RKO (cell line): ENCODE measurements around the gene SRRM2.

ENCODE experiments used
- DNase-seq: peaks from one replicate; pipeline ENCODE4 v3.0.0-alpha.2; 2016; ENCODE audit warnings: low spot score

The SRRM2 gene

DNA sequence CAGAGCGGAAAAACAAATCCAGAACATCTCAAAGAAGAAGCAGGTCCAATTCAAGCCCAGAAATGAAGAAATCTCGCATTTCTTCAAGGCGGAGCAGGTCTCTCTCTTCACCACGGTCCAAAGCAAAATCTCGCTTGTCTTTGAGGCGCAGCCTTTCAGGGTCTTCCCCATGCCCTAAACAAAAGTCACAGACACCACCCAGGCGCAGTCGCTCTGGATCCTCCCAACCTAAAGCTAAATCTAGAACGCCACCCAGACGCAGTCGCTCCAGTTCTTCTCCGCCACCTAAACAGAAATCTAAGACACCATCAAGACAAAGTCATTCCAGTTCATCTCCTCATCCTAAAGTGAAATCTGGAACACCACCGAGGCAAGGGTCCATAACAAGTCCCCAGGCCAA lies 10.3 kb downstream of the SRRM2 start:
- DNase-seq, result no peak

DNA sequence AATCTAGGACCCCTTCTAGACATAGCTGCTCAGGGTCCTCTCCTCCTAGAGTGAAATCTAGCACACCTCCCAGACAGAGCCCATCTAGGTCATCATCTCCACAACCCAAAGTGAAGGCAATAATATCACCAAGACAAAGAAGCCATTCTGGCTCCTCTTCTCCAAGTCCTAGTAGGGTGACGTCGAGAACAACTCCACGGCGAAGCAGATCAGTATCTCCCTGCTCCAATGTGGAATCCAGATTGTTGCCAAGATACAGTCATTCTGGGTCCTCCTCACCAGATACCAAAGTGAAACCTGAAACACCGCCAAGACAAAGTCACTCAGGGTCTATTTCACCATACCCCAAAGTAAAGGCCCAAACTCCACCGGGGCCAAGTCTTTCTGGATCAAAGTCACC lies 10.7 kb downstream of the SRRM2 start:
- no peak for DNase-seq

DNA sequence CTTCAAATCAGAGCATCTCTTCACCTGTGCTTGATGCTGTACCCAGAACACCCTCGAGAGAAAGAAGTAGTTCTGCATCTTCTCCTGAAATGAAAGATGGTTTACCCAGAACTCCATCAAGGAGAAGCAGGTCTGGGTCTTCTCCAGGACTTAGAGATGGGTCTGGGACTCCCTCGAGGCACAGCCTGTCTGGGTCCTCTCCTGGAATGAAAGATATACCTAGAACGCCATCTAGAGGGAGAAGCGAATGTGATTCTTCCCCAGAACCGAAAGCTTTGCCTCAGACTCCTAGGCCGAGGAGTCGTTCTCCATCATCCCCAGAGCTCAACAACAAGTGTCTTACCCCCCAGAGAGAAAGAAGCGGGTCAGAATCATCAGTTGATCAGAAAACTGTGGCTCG lies 12.3 kb downstream of the SRRM2 start:
- DNase-seq, result no peak

DNA sequence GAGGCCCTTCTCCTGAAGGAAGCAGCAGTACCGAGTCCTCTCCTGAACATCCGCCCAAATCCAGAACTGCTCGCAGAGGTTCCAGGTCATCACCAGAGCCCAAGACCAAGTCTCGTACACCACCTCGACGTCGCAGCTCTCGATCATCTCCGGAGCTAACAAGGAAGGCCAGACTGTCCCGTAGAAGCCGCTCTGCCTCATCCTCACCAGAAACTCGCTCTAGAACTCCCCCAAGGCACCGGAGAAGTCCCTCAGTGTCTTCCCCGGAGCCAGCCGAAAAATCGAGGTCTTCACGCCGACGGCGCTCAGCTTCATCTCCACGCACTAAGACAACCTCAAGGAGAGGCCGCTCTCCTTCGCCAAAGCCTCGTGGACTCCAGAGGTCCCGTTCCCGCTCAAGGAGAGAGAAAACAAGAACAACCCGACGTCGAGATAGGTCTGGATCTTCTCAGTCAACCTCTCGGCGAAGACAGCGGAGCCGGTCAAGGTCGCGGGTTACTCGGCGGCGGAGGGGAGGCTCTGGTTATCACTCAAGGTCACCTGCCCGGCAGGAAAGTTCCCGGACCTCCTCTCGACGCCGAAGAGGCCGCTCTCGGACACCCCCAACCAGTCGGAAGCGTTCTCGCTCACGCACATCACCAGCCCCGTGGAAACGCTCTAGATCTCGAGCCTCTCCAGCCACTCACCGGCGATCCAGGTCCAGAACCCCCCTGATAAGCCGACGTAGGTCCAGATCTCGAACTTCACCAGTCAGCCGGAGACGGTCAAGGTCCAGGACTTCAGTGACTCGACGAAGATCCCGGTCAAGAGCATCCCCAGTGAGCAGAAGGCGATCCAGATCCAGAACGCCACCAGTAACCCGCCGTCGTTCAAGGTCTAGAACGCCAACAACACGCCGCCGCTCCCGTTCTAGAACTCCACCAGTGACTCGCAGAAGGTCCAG lies 13.3 kb downstream of the SRRM2 start:
- DNase-seq, result no peak

DNA sequence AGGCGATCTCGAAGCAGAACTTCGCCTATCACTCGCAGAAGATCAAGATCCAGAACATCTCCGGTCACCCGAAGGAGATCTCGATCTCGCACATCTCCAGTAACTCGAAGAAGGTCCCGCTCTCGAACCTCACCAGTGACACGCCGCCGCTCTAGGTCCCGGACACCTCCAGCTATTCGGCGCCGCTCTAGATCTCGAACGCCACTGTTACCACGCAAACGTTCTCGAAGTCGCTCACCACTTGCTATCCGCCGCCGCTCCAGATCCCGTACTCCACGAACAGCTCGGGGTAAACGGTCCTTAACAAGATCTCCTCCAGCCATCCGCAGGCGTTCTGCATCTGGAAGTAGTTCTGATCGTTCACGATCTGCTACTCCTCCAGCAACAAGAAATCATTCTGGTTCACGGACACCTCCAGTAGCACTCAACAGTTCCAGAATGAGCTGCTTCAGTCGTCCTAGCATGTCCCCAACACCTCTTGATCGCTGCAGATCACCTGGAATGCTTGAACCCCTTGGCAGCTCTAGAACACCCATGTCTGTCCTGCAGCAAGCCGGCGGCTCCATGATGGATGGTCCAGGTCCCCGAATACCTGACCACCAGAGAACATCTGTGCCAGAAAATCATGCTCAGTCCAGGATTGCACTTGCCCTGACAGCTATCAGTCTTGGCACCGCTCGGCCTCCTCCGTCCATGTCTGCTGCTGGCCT lies 14.1 kb downstream of the SRRM2 start:
- DNase-seq, result no peak

DNA sequence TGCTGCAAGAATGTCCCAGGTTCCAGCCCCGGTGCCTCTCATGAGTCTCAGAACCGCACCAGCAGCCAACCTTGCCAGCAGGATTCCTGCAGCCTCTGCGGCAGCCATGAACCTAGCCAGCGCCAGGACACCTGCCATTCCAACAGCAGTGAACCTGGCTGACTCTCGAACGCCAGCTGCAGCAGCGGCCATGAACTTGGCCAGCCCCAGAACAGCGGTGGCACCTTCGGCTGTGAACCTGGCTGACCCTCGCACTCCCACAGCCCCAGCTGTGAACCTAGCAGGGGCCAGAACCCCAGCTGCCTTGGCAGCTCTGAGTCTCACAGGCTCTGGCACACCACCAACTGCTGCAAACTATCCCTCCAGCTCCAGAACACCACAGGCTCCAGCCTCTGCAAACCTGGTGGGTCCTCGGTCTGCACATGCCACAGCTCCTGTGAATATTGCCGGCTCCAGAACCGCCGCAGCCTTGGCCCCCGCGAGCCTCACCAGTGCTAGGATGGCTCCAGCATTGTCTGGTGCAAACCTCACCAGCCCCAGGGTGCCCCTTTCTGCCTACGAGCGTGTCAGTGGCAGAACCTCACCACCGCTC lies 14.8 kb downstream of the SRRM2 start:
- no peak for DNase-seq

DNA sequence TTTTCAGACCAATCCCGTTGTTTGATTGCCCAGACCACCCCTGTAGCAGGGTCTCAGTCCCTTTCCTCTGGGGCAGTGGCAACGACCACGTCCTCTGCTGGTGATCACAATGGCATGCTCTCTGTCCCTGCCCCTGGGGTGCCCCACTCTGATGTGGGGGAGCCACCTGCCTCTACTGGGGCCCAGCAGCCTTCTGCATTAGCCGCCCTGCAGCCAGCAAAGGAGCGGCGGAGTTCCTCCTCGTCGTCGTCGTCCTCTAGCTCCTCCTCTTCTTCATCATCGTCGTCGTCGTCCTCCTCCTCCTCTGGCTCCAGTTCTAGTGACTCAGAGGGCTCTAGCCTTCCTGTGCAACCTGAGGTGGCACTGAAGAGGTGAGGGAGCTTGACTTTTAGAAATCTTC lies 15.5 kb downstream of the SRRM2 start:
- peak; percentile 46 for DNase-seq

DNA sequence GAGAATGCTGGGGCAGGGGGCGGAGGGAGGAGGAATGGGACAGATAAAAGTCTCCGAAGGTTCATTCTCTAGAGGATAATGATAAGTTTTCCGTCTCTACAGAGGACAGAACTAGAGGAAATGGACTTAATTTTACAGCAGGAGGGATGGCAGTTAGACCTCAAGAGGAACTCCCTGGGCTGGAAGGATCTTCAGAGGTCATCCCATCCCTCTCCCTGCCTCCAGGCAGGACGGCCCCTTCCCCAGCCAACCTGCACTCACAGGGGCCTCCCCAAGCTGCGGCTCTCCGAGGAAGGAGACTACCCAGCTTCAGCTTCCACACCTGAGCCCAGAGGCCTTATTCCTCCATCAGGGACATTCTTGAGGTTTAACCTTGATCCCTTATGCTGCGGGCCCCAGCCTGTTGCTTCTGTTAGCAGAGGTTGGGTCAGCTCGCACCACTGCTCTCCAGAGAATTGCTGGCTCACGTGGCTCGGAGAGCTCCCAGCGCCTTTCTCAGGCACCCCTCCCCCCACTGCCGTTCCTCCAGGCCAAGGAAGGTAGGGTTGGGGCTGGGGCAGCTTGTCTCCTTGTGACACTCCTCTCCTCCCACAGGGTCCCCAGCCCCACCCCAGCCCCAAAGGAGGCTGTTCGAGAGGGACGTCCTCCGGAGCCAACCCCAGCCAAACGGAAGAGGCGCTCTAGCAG lies 16.1 kb downstream of the SRRM2 start:
- no peak for DNase-seq

DNA sequence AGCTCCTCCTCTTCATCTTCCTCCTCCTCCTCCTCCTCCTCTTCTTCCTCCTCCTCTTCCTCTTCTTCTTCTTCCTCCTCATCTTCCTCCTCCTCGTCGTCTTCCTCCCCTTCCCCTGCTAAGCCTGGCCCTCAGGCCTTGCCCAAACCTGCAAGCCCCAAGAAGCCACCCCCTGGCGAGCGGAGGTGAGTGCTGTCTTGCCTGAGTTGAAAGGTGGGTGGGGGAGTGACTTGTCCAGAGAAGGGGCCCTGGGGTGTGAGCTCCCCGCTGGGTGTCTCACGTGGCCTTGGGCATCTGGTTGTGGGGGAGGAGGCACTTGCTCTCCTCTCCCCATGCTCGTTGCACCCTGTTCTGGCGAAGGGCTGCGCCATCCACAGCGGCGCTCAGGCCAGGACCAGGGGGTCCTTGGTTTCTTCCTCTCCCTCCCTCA lies 16.7 kb downstream of the SRRM2 start:
- no peak for DNase-seq

DNA sequence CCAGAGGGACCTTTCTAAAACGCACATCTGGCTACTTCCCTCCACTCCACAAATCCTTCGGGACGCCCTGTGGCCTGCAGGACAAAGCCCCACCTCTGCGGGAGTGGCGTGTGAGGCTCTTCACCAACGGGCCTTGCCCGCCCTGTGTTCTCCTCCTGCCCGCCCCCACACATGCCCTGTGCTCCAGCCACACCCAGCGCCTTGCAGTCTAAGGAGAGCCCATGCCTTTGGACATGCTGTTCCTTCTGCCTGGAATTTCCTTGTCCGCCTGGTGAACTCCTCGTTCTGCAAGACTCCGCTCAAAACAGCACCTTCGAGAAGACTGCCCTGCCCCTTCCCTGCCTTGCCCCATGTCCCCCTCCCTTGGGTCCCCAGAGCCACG lies 17.2 kb downstream of the SRRM2 start:
- DNase-seq, result no peak

DNA sequence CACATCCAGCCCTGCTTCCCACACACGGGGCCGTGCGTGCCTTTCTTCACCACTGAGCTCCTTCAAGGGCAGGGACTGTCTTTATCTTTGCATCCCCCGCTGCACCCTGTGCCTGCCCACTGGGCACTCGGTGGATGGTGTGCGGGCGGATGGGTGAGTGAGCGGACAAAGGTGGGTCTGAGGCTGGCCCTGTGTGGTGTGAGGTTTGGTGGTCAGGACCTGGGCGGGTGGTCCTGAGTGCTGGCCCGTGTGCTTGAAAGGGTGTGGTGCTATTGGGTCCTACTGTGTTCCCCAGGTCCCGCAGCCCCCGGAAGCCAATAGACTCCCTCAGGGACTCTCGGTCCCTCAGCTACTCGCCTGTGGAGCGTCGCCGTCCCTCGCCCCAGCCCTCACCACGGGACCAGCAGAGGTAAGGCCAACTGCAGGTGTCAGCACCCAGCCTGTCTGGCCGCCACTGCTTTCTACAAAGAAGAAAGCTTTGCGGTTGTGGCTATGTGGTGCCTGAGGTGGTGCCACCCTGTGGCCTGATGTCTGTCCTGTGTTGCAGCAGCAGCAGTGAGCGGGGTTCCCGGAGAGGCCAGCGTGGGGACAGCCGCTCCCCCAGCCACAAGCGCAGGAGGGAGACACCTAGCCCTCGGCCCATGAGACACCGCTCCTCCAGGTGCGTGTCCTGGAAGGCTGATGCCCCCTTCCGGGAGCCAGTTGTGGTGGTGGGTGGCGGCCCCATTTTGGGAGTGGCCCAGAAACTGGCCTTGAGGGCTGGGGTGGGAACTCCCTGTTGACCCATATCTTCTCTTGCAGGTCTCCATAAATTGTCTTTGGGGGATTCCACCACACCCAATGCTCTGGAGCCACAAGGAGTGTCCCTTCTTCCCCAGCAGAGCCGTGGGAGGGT lies 17.9 kb downstream of the SRRM2 start:
- peak; percentile 67 for DNase-seq

DNA sequence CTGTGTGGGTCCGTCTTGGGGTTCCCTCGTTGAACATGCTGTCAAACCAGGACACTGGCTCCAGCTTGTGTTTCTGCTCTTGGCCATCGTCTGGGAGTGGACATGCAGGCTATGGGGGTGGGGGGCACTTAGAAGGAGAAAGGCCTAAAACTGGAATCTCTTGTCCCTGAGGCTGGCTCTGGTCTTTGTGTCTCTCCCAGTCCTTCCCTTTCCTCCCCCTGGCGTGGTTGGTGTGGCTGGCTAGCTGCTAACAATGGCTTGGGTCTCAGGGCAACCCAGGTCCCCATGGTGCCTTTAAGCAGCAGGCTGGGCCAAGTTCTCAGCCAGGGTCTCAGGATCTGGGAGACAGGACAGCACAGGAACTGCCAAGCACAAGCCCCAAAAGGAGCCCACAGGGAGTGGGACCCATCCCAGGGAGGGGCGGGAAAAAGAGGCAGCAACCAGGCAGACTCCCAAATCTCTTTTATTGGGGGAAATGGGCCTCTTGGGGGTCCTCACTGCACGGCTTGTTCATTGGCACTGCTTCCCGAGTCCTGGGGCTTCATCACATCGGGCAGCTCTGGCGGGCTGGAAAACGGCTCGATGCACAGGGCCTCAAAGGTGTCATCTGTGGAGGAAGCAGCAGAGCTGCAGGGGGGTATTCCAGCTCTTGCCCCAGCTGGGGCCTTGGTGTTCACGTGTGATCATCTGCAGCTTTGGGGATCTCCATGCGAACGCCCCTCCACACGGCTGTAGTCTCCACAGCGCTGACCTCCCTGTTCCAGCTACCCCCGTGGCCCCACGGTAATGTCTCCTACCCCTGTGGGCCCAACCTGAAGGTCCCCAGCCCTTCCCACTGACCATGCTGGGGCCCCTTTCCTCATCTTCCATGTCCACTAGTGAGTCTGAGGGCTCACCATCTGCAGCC lies 19.3 kb downstream of the SRRM2 start:
- DNase-seq, result no peak

DNA sequence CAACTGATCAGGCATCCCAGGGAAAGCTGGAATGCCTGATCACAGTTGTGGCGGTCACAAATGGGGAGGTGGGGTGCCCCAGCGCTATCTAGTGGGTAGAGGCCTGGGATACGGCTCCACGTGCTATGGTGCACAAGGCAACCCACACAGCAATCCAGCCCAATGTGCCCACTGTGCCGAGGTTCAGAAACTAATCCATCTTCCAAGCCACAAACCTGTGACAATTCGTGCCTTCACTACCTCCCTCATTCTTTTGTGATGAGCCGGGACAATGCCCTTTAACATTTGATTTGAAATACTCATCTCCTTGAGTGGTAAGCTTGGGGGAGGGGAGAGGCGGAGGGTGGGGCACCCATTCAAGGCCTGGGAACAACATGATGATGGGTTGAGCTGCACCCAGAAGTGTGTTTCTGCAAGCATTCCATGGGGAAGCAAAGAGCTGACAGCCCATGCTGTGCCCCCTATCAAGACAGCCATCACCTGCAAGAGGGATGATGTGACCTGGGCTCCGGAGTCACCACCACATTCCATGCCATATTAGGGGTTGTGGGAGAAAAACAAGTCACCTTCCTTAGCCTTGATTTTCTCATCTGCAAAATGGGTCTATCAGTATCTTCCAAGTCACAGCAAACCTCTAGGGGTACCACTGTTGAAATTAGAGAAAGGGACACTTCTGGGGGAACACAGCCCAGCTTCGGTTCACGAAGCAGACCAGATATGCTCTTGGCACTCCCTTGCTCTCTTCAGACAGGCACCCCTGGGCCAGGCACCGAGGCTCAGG lies 20.9 kb downstream of the SRRM2 start:
- DNase-seq, result no peak

DNA sequence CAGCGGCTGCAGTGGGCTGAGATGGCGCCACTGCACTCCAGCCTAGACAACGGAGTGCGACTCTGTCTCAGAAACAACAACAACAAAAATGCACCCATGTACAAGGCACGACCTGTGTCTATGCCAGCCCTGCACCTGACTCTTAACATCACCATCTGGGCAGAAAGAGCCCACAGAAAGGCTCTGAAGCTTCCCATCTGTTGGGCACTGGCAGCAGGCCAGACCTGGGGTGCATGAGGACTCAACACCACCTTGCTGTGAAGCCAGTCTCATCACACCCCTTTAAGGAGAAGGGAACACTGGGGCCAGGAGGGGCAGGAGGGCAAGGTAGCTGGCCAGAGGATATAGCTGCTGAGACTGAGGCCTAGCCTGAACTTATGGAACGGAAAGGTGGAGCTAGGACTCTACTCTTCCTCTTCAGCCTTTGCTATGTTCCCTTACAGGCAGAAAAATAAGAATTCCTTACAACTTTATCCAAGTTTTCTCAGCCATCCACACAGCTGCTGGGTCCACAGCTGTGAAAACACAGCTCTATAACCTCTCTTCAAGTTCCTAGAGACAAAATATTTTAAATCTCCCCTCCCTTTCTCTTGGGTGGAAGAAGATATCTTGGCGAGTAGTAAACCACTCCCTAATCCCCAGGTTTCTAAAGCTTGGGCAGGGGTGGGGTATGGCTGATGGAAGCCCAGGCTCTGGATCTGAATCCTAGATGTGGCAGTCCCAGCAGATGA lies 21.9 kb downstream of the SRRM2 start:
- DNase-seq, result no peak

DNA sequence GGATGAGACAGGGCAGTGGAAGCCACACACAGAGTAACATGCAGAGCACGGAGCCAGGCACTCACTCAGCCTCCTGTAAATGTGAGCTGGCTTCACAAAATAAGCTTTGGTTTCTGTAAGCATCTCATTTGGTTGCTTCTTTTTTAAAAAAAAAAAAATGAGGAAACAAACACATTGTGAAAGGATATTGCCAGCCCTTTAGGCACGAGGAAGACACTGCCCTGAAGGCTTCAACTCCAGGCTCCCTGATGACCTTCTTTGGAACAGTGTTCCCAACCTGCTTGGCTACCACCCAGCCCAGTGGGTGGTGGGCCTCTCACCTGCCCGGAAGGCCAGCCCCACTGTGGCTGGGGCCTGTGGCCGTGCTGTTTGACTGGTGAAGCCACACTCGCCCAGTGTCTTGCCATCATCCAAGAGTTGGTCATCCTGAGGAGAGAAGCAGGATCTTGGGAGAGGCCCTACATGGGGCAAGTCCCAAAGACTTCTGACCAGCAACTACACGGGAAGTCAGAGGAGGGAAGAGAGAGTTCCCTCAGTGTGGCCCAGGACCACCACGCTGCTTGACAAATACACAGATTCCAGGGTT lies 22.8 kb downstream of the SRRM2 start:
- DNase-seq, result no peak

DNA sequence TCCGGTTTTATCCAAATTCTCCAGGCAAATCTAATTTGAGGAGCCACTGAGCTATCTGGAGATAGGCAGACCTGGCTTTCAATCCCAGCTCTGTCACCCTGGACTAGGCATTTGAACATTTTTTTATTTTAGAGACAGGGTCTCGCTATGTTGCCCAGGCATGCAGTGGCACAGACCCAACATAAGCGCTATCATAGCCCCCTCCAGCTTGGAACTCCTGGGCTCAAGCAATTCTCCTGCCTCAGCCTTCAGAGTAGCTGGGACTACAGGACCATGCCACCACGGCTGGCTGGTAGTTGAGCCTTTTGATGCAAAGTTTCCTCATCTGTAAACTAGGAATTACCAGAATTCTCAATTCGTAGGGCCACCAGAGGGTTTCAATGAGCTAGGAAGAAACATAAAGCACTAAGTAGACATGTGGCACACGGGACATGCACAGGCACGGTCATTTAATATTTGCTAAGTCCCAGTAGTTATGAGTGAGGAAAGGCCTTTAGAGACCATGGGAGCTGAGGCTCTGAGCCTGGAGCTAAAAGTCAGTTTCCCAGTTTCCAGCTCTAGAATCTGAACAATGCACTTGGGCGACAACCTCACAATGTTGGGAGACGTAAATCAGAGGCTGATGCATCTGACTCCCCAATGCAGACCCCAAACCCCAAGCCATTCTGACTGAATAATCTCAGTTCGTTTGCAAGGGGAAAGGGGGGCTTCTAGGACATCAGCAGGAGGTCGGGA lies 23.5 kb downstream of the SRRM2 start:
- DNase-seq, result peak; percentile 48

DNA sequence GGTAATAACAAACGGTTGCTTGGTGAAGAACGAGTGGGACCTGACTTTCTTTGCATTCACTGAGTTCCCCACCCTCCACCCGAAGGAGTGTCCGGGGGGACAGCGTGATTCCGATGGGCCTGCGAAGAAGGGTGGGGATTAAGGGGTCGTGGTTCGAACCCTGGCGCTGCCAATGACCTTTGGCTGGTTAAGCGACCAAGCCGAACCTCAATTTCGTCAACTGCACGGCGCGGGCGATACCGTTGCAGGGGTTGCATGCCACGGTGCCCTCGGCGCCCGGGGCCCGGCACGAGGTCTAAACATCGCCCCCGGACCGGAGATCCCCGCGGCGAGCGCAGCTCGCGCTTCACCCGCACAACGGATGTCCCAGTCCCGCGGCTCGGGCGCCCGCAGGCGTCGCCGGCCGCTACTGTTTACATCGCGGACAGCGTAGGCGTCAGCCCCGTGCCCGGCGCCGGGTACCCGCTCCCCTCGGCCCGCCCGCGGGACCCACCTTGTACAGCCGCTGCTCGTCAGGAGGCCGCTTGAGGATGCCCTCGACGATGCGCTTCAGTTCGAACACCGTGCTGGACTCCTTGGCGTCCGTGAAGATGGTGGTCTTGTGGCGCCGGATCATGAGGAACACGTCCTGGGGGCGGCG lies 24.2 kb downstream of the SRRM2 start:
- peak; percentile 47 for DNase-seq
